Cardiac fibroblast (primary cell): Measurements from ENCODE around the gene TMEM204.

Experiments
- DNase-seq, 2 donors: peaks; one replicate each; pipeline versions ENCODE4 v3.0.0 to v3.0.0-alpha.2; 2010; ENCODE audit warnings: low read depth in 2 of 2
- H3K4me3 ChIP-seq, 2 donors: replicated peaks in 1 of 2; 1 replicate in 1 of 2; 2 replicates in 1 of 2; pipeline ENCODE4 v1.5.1; 2011; ENCODE audit warnings: low read depth in 2 of 2, low read length in 2 of 2, mild to moderate bottlenecking in 2 of 2, moderate library complexity in 1 of 2
- TF ChIP-seq, protein P1 (sequence below): IDR thresholded peaks from one replicate; pipeline ENCODE4 v1.5.1; 2011; ENCODE audit warnings: low read depth, mild to moderate bottlenecking, low read length, inconsistent platforms

TMEM204 gene

DNA sequence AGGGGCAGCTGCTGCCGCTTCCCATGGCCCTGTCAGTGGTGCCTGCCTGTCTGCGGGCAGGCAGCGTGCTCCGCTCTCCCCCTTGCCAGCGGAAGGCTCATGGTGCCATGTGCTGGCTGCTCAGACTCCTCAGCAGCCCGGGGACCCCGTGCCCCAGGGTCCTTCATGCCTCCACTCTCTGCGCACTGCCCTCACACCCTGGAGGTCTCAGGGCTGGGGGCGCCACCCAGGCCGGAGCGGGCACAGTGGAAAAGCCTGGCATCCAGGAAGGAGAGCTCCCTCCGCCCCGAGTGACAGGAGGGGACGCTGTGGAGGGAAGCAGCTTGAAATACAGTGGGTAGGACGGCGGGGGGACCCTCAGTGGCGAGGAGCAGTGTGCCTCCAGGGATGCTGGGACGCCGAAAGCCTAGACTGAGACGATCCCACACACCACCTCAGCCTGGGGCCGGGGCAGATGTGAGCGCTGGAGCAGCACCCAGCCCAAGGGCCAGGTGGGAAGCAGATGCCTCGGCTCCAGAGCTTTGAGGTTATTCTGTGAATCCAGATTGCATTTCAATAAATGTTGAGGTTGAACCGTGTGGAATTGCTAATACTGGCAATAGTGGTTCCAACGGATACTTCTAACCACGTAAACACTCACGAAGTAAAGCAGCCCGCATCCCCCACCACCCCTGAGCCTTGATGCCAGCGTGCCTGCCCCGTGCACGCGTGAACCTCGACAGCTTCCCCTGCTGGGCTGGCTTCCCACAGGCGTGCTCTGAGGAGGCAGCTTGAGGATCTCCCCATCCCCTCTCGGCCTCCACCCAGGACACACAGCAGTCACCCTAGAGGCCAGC lies 6.5 kb downstream of the TMEM204 start:
- TF ChIP-seq, protein P1, sequence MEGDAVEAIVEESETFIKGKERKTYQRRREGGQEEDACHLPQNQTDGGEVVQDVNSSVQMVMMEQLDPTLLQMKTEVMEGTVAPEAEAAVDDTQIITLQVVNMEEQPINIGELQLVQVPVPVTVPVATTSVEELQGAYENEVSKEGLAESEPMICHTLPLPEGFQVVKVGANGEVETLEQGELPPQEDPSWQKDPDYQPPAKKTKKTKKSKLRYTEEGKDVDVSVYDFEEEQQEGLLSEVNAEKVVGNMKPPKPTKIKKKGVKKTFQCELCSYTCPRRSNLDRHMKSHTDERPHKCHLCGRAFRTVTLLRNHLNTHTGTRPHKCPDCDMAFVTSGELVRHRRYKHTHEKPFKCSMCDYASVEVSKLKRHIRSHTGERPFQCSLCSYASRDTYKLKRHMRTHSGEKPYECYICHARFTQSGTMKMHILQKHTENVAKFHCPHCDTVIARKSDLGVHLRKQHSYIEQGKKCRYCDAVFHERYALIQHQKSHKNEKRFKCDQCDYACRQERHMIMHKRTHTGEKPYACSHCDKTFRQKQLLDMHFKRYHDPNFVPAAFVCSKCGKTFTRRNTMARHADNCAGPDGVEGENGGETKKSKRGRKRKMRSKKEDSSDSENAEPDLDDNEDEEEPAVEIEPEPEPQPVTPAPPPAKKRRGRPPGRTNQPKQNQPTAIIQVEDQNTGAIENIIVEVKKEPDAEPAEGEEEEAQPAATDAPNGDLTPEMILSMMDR = no peak
- no peak for DNase-seq
- H3K4me3 ChIP-seq = no peak overlapping the region

DNA sequence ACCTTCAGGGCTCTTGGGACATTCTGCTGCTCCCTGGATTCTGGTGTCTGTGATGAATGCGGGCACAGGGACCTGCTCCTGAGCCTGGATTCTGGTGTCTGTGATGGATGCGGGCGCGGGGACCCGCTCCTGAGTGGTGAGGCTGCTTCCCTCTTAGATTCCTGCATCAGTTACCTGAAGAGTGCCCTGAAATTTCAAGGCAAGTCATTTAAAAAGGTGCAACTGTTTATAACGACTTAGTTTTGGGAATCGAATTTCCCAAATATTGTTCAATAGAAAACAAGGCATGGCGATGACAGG lies 7.0 kb downstream of the TMEM204 start:
- no peak overlapping the region for H3K4me3 ChIP-seq
- no peak for DNase-seq
- TF ChIP-seq, protein P1 = no peak

DNA sequence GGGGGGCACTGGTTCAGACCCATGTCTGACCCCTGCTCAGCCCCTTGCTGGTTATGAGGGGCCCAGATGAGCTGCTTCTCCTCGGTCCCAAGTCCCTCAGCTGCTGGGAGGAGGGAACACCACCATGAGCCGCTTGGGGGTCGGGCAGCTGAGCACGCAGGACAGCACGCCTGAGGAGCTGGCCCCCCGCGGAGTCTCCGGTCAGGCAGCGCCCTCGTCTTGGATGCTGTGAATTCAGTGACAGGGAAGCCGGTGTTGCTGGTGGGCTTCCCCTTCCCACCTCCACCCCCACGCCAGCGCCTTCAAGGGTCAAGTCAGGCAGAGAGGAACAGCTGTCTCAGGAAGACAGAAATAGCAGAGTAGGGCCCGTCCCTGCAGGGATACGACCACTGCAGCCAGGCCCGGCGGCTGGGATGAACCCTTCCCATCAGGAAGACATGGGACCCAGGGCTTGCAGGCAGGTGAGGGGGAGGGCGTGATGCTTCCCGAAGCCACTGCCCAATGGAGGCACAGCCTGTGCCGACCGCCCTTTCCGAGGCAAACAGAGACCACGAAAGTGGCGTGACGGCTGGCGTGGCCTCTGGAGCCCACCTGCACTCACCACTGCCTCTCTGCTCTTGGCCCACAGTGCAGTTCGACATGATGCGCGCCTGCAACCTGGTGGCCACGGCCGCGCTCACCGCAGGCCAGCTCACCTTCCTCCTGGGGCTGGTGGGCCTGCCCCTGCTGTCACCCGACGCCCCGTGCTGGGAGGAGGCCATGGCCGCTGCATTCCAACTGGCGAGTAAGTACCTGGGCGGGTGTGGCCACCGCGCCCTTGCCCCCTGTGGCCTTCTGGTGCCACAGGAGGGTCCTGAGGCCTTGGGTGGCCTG lies 8.1 kb downstream of the TMEM204 start:
- TF ChIP-seq, protein P1 = no peak
- no peak for DNase-seq
- no peak overlapping the region for H3K4me3 ChIP-seq

DNA sequence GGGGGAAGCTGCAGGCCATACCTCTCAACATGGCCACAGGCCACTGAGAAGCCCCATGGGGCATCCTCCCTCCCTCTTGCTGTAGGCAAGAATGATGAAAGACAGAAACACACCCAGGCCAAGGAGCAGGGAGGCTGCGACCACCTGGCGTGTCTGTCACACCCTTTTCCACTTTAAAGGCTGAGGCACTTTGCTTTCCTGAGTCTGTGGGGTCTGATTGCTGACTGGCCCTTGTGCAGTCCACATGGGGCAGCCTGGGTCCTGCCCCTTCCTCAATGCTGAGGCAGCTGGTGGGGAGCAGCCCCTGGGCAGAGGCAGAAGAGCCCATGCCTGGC lies 8.7 kb downstream of the TMEM204 start:
- no peak for DNase-seq
- TF ChIP-seq, protein P1 = no peak
- H3K4me3 ChIP-seq = no peak overlapping the region

DNA sequence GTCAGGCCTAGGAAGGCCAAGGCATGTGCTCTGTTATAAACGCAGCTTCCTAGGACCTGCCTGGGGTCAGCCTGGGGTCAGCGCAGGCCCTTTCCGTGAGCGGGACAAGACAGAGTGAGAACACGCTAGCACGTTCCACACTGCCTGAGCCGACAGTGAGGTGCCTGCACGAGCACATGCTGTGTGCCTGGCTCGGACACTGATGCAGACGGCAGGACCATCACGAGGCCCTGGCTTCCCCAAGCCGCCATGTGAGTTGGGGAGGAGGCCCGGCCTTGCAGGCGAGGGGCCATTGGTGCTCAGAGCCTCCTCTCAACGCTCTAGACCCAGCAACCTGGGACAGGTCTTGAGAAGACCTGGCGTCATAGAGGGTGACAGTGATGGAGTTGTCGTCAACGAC lies 9.1 kb downstream of the TMEM204 start:
- no peak overlapping the region for H3K4me3 ChIP-seq
- DNase-seq = no peak
- TF ChIP-seq, protein P1 = no peak

DNA sequence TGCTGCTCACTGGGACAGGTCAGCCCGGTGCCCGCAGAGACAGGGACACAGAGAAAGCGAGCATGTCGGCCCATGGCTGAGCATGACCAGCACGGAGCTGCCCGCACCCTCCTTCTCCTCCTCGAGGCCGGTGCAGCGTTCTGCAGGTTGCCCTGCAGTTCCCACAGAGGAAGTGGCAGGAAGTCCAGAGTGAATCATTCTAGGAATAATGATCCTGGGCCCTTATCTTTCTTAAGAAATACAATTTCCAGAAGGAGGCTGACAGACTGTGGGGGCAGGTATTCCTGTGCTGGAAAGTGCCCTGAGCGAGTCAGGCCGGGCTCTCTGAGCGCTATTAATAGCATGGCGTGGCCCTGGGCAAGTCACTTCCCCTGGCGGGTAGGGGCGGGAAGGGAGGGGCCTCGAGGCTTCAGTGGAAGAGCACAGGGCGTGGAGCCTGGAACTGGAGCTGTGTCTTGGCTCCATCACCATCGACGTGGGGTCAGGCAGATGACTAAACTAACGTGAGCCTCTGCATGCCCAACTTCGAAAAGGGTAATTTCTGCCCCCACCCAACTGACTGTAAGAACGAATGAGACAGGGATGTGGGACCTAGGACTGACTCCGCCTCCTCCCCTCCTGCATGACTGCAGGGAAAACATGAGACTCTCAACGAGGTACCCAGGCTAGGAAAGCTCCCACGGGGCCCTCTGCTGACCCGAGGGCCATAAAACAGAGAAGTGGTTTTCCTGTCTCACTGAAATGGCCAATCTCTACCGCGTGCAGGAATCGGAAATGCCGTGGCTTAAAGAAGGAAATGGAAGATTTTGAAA lies 9.8 kb downstream of the TMEM204 start:
- DNase-seq = peak; percentile 91 to 93
- TF ChIP-seq, protein P1 = no peak
- no peak overlapping the region for H3K4me3 ChIP-seq
